Measurements from ENCODE around the gene KRTAP26-1. TPM values are rescaled to one million over a fixed set of nuclear protein-coding genes. Genes with fewer than 3 reads are reported as not detected.
A peak's percentile ranks its signal among the peaks of the same experiment; 100 is the strongest.

Gene KRTAP26-1
- total RNA-seq, 1 experiment from 2014 or later: not detected

- CTCF ChIA-PET: no interaction called here
- no peak for TF ChIP-seq CTCF (conservative IDR thresholded peaks at IDR 0.05)
- no peak for TF ChIP-seq EZH2 (IDR thresholded peaks at IDR 0.05; ENCODE audit: low read depth)
- Histone ChIP-seq H3F3A (ENCODE audit: insufficient read depth, low read depth) (no peaks in the 10 kb centered on the region), H3K4me3 (no peak overlapping the region), H3K9me3 (ENCODE audit: insufficient read depth, low read depth) (no peaks in the 10 kb centered on the region), H3K36me3 (ENCODE audit: low read depth) (no peaks in the 10 kb centered on the region), H3K27ac (no peak overlapping the region), H3K27me3 (ENCODE audit: insufficient read depth, low read depth) (no peaks in the 10 kb centered on the region), H3K9me2 (ENCODE audit: insufficient read depth) (no peaks in the 10 kb centered on the region), H4K20me1 (ENCODE audit: insufficient read depth) (no peaks in the 10 kb centered on the region), H3K79me2 (ENCODE audit: low read depth) (no peaks in the 10 kb centered on the region), H3K4me2 (no peak overlapping the region), H2AFZ (no peak overlapping the region), H3K4me1 (replicated peaks; ENCODE audit: insufficient read depth) (0 out of 2 replicates have a peak, but pooled peaks cover 7% of the 10 kb centered on the region)
- POLR2A ChIA-PET (ENCODE audit: unreplicated experiment): no interaction called here
- no peak for DNase-seq
- BruUV-seq (replicated peaks): no TSS peak
- intact Hi-C loops (cut with micrococcal nuclease; ENCODE audit: unreplicated experiment): no loop called here
Measured at GRCh38 chr21:30351534-30351933, 31.4 kb upstream of the KRTAP26-1 start.

GRCh38 chr21:30349572-30349971 is 29.5 kb upstream of the KRTAP26-1 start:
- Histone ChIP-seq H3K9me3 (ENCODE audit: insufficient read depth, low read depth) (no peaks in the 10 kb centered on the region), H3K4me3 (no peak overlapping the region), H3K36me3 (ENCODE audit: low read depth) (no peaks in the 10 kb centered on the region), H3K9me2 (ENCODE audit: insufficient read depth) (no peaks in the 10 kb centered on the region), H2AFZ (no peak overlapping the region), H3K4me2 (no peak overlapping the region), H3K27me3 (ENCODE audit: insufficient read depth, low read depth) (no peaks in the 10 kb centered on the region), H3K27ac (no peak overlapping the region), H3K4me1 (replicated peaks; ENCODE audit: insufficient read depth) (0 out of 2 replicates have a peak, but pooled peaks cover 7% of the 10 kb centered on the region), H4K20me1 (ENCODE audit: insufficient read depth) (no peaks in the 10 kb centered on the region), H3K79me2 (ENCODE audit: low read depth) (no peaks in the 10 kb centered on the region), H3F3A (ENCODE audit: insufficient read depth, low read depth) (no peaks in the 10 kb centered on the region)
- ChIA-PET CTCF (interaction anchor here (0.5 kb wide), 1 partner anchor 17 kb away, joined by 3 read pairs; no protein-coding TSS in a partner anchor), POLR2A (ENCODE audit: unreplicated experiment) (no interaction called here)
- TF ChIP-seq EZH2 (IDR thresholded peaks at IDR 0.05; ENCODE audit: low read depth): no peak
- no peak for TF ChIP-seq CTCF (conservative IDR thresholded peaks at IDR 0.05)
- BruUV-seq (replicated peaks): no TSS peak
- intact Hi-C loops (cut with micrococcal nuclease; ENCODE audit: unreplicated experiment): no loop called here
- peak in 1 of 2 experiments; percentile 38 for DNase-seq

DNA sequence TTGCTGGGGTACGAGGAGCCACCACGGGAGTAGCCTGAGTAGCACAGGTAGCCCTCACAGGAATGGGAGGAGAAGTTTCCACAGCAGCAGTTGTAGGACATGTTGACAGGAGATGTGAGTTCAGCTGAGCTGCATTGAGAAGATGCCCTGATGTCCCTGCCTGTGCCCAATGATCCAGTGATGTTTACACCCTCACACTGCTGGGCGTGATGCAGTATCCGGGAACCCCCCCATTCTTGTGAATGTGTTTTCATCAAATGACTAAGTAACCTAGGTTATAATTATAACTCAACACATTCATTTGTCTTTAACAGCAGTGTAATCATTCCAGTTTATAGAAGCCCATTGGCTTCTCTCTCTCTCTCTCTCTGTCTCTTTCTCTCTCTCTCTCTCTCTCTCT is 28.4 kb upstream of the KRTAP26-1 start, which contains the start of gene KRTAP23-1:
Gene KRTAP23-1, minus strand, starts transcription at position 101 of the 400 bp plus-strand sequence. Its CDS starts 0 bp downstream, at position 101.
- no peaks in the 10 kb centered on the region for H3F3A ChIP-seq (ENCODE audit: insufficient read depth, low read depth)
- H3K27me3 ChIP-seq (ENCODE audit: insufficient read depth, low read depth): no peaks in the 10 kb centered on the region
- no peak within 1 kb of the TSS for H2AFZ ChIP-seq
- no peaks in the 10 kb centered on the region for H3K79me2 ChIP-seq (ENCODE audit: low read depth)
- TF ChIP-seq EZH2 (IDR thresholded peaks at IDR 0.05; ENCODE audit: low read depth) (no peak), CTCF (conservative IDR thresholded peaks at IDR 0.05) (no peak)
- H3K4me1 ChIP-seq (replicated peaks; ENCODE audit: insufficient read depth): 0 out of 2 replicates have a peak, but pooled peaks cover 7% of the 10 kb centered on the region
- no peaks in the 10 kb centered on the region for H4K20me1 ChIP-seq (ENCODE audit: insufficient read depth)
- no peak for DNase-seq
- BruUV-seq (replicated peaks): no TSS peak
- no peaks in the 10 kb centered on the region for H3K9me3 ChIP-seq (ENCODE audit: insufficient read depth, low read depth)
- no peak within 1 kb of the TSS for H3K4me3 ChIP-seq
- ChIA-PET POLR2A (ENCODE audit: unreplicated experiment) (no interaction called here), CTCF (interaction anchor here (0.6 to 0.7 kb wide), 2 partner anchors 166 to 1314 kb away, joined by 4 to 7 read pairs; no protein-coding TSS in a partner anchor)
- intact Hi-C loops (cut with micrococcal nuclease; ENCODE audit: unreplicated experiment): no loop called here
- H3K9me2 ChIP-seq (ENCODE audit: insufficient read depth): no peaks in the 10 kb centered on the region
- no peak within 1 kb of the TSS for H3K27ac ChIP-seq
- H3K36me3 ChIP-seq (ENCODE audit: low read depth): no peaks in the 10 kb centered on the region
- H3K4me2 ChIP-seq: no peak within 1 kb of the TSS

All from PC-9 (cell line).